ENCODE results near the gene SPTLC2. TPM values are rescaled to one million over a fixed set of nuclear protein-coding genes. Genes with fewer than 3 reads are reported as not detected.

Gene SPTLC2
- total RNA-seq, 4 donors from 2014 or later, result 13.2 to 35.2 (median 20.5) TPM

GRCh38 chr14:77615361-77616132 lies 890 bp downstream of the SPTLC2 start:
- H3K4me3 ChIP-seq, result peak overlapping the region; percentile 80 to 91
- no peak for ATAC-seq
- no peak for TF ChIP-seq POLR2A (IDR thresholded peaks at IDR 0.05)
- TF ChIP-seq POLR2AphosphoS5 (IDR thresholded peaks at IDR 0.05), result no peak
- no peak for TF ChIP-seq CTCF (IDR thresholded peaks at IDR 0.05)
- no peaks in the 10 kb centered on the region for H3K36me3 ChIP-seq
- H3K27me3 ChIP-seq, result no peaks in the 10 kb centered on the region
- H3K9me3 ChIP-seq, result no peaks in the 10 kb centered on the region
- 11 to 21% methylated on average over 8 of the region's 16 CpGs for WGBS, 2 donors (ENCODE audit: low coverage in 1 of 2)
- H3K27ac ChIP-seq, result peak overlapping the region; percentile 49 to 85 (median 84)
- H3K4me1 ChIP-seq, result peaks cover 5 to 23% (median 8%) of the 10 kb centered on the region in 3 donors

GRCh38 chr14:77613201-77613600 lies 3.2 kb downstream of the SPTLC2 start:
- ATAC-seq, result no peak
- no peak for TF ChIP-seq POLR2A (IDR thresholded peaks at IDR 0.05)
- no peak for TF ChIP-seq POLR2AphosphoS5 (IDR thresholded peaks at IDR 0.05)
- no peak for TF ChIP-seq EP300 (IDR thresholded peaks at IDR 0.05)
- no peak for TF ChIP-seq CTCF (IDR thresholded peaks at IDR 0.05)
- Histone ChIP-seq H3K27ac (no peak overlapping the region), H3K4me3 (no peak overlapping the region), H3K27me3 (no peaks in the 10 kb centered on the region), H3K9me3 (no peaks in the 10 kb centered on the region), H3K4me1 (peaks cover 5 to 23% (median 8%) of the 10 kb centered on the region in 3 donors), H3K36me3 (no peaks in the 10 kb centered on the region)
- 61 to 75% methylated on average over 1 of the region's 1 CpG for WGBS, 2 donors (ENCODE audit: low coverage in 1 of 2)

DNA sequence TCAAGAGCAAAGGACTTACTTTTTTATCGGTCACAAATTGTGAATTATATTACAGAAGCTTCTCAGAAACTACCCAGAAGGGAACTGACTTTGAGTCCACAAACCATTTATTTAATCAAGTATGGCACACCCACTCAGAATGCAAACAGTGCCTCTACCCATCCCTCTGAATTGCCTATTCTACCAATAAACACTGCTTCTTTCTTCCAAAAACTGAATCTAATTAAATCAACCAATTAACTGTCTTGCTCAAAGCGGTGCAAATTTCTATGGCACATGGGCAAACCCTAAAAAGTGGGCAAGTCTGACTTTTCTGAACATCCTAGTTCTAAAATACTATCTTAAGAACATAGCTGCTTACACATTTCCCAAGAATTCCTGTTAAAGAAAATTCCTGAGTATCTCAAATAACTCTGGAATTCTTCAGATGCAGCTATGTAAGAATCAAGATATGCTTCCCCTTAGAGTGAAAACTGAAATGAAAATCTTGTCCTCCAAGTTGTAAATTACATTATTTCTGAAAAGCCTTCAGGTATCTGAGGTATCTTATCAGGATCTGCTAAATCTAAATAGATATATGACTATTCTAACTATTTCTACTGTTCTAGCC lies 4.3 kb downstream of the SPTLC2 start:
- TF ChIP-seq CTCF (IDR thresholded peaks at IDR 0.05) (no peak), POLR2AphosphoS5 (IDR thresholded peaks at IDR 0.05) (no peak)
- H3K4me1 ChIP-seq, result peaks cover 5 to 20% (median 8%) of the 10 kb centered on the region in 3 donors
- H3K36me3 ChIP-seq, result no peaks in the 10 kb centered on the region
- H3K9me3 ChIP-seq, result no peaks in the 10 kb centered on the region
- H3K27me3 ChIP-seq, result no peaks in the 10 kb centered on the region
- WGBS, 2 donors (ENCODE audit: low coverage in 1 of 2), result 89 to 94% methylated on average over 2 of the region's 2 CpGs
- no peak overlapping the region for H3K4me3 ChIP-seq
- H3K27ac ChIP-seq, result no peak overlapping the region
- ATAC-seq, result no peak

DNA sequence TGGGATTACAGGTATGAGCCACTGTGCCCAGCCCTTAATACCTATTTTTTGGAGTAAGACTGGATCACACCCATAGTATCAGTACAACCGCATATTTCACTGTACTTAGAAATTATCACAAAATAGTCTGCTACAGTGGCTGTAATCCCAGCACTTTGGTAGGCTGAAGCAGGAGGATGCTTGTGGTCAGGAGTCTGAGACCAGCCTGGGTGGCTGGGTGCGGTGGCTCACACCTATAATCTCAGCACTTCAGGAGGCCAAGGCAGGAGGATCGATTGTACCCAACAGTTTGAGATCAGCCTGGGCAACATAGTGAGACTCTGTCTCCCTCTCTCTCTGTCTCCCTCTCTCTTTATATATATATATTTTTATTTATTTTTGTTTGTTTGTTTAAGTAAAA lies 5.9 kb downstream of the SPTLC2 start:
- Histone ChIP-seq H3K4me1 (peaks cover 5 to 12% (median 6%) of the 10 kb centered on the region in 3 donors), H3K4me3 (no peak overlapping the region), H3K27me3 (no peaks in the 10 kb centered on the region), H3K9me3 (no peaks in the 10 kb centered on the region), H3K27ac (no peak overlapping the region), H3K36me3 (no peaks in the 10 kb centered on the region)
- TF ChIP-seq EP300 (IDR thresholded peaks at IDR 0.05) (no peak), POLR2A (IDR thresholded peaks at IDR 0.05) (no peak), CTCF (IDR thresholded peaks at IDR 0.05) (no peak), POLR2AphosphoS5 (IDR thresholded peaks at IDR 0.05) (no peak)
- 93 to 100% methylated on average over 2 to 3 of the region's 3 CpGs for WGBS, 2 donors (ENCODE audit: low coverage in 1 of 2)
- ATAC-seq, result no peak

DNA sequence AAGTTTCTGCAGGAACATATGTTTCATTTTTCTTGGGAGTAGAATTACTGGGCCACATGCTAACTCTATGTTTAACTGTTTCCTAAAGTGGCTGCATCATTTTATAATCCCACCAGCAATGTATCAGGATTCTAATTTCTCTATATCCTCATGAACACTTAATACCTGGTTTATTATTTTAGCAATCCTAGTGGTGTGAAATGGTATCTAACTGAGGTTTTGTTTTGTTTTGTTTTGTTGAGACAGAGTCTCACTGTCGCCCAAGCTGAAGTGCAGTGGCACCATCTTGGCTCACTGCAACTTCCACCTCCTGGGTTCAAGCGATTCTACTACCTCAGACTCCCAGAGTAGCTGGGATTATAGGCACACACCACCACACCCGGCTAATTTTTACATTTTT lies 6.5 kb downstream of the SPTLC2 start:
- Histone ChIP-seq H3K9me3 (no peaks in the 10 kb centered on the region), H3K27ac (no peak overlapping the region), H3K4me1 (peaks cover 0 to 6% (median 0%) of the 10 kb centered on the region in 3 donors), H3K27me3 (no peaks in the 10 kb centered on the region), H3K36me3 (no peaks in the 10 kb centered on the region), H3K4me3 (no peak overlapping the region)
- no peak for TF ChIP-seq POLR2A (IDR thresholded peaks at IDR 0.05)
- no peak for TF ChIP-seq POLR2AphosphoS5 (IDR thresholded peaks at IDR 0.05)
- TF ChIP-seq CTCF (IDR thresholded peaks at IDR 0.05), result no peak
- no peak for TF ChIP-seq EP300 (IDR thresholded peaks at IDR 0.05)
- ATAC-seq, result no peak
- WGBS, 2 donors (ENCODE audit: low coverage in 1 of 2), result 80 to 86% methylated on average over 3 of the region's 3 CpGs

Measured in gastroesophageal sphincter (tissue), 4 donors.